CMK (cell line): ENCODE results near the gene CDH13.

ENCODE experiments used
- DNase-seq: peaks from one replicate; pipeline ENCODE4 v3.0.0-alpha.2; 2010; ENCODE audit warnings: low read depth

Gene CDH13

DNA sequence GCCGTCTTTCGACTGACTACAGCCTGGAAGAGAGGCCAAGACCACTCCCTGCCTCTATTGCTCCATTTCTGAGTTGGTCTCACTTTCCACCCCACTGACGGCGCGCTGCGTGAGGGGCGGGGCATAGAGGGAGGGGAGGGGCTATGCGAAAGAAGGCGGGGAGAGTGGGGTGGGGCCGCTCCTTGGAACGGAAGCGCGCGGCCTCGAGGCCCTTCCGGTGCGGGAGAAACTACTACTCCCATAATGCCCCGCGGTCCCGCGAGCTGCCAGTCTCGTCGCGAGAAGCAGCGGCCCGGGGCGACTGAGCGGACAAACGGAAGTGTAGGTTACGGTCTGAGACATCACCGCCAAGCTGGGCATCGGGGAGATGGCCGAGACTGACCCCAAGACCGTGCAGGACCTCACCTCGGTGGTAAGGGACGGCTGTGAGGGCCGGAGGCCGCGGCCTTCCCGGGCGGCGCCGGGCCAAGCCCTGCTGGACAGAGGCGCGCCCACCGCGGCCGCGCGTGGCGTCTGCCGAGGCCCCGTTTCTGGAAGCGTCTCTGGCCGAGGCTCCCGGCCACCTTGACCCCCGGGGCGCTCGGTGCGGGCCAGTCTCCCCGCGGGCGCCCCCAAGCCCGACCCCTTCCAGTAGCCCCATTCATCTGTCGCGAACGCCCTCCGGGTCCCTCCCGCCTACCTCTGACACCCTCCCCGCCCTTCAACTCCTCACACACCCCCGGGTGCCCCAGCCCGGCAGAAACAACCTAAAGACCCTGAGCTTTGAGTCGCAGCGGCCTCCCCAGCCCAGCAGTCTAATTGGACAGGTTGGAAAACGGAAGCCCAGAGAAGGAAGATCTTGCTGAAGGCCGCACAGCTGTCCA is 1181.2 kb downstream of the CDH13 start, which contains the start of gene HSBP1:
Gene HSBP1 (plus strand): TSS at position 269 of the 863 bp plus-strand sequence. CDS start 99 bp downstream, at position 368.
- peak; percentile 79 for DNase-seq

DNA sequence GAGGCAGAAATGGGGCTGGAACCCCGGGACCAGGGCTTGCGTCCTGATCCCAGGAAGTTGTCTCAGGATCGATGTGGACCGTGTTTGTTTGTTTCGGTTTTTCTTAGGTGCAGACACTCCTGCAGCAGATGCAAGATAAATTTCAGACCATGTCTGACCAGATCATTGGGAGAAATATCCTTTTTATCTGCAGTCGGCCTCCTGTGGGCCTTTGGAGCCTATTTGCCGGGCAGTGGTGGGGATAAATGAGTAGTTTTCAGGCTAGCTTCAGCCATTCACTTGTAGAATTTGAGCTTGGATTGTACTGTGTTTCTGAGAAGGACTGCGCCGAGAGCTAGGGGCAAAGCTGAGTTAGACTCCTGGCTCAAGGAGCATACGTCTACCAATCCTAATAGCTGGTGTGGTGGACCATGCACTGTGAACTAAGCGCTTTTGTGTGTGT is 1181.8 kb downstream of the CDH13 start:
- DNase-seq = no peak

DNA sequence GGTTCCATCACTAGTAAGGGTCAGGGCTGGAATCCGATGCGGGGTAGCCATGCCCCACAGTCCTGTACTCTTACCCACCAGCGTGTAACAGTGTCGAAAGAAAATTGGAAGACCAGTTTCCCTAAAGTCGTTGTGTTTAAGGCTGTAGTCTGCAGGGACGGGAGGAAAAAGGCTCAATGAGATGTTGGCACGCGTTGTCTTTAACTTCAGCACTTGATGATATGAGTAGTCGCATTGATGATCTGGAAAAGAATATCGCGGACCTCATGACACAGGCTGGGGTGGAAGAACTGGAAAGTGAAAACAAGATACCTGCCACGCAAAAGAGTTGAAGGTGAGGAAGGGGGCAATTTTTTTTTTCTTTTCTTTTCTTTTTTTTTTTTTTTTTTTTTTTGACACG is 1182.3 kb downstream of the CDH13 start:
- no peak for DNase-seq

DNA sequence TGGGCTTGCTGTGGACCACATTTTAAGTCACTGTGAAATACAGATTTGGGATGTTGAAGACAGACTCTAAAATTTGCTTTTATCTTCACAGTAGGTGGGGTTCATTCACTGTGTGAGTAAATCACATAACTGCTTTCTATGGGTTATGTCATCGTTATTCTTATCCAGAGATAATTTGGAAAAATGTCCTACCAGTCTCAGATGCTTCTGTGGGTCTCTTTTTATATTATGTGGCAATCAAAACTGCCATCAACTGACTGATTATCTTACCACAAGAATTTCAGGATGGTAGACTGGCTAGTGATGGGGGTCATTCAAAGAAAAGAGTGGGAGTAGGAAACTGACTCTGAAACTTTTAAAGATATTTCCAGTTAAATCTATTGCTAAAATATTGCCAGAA is 1184.1 kb downstream of the CDH13 start:
- DNase-seq = no peak

DNA sequence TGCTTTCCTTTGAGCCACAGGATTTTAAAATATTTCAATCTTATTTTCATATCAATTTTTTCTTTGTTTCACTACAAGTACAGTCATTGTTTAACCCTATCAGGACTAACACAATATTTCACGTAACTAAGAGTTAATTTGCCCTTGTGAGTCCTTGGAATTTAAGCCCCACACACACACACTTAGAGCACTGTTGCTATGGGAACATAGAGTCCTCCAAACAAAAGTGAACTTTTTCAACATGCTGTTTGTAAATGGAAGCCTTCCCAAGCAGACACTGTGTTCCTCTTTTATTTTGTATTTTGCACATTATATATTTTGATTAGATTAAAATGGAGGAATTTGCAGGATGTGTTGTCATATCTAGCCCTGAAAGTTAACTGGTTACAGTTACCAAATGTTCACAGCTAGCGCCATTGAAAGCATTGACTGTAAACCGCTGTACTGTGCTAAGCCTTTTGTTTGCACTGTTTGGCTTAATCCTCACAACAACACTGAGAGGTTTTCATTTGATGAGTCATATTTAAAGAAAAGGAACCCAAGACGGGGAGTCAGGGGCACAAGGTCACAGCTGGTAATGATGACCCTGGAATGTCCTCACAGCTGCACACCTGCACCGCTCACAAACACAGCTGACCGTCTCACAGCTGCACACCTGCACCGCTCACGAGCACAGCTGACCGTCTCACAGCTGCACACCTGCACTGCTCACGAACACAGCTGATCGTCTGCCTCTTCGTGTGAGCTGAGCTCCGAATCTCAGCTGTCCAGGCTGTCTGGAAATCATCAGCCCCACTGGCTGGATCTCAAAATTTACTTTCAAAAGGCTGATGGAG is 1187.3 kb downstream of the CDH13 start:
- no peak for DNase-seq

DNA sequence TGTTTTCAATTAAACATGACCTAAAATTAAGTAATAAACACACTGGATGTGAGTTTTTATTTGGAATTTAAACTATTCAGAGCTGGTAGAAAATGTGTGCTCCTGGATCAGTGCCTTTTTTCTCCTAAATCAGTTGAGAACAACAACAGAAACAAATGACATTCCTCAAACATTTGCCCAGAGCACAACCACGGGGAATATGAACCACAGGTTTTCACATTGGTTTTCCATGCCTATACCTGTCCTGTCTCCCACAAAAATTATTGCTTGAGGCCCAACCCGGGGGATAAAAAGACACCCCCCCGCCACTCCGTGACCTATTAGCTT is 1187.9 kb downstream of the CDH13 start:
- DNase-seq = no peak

DNA sequence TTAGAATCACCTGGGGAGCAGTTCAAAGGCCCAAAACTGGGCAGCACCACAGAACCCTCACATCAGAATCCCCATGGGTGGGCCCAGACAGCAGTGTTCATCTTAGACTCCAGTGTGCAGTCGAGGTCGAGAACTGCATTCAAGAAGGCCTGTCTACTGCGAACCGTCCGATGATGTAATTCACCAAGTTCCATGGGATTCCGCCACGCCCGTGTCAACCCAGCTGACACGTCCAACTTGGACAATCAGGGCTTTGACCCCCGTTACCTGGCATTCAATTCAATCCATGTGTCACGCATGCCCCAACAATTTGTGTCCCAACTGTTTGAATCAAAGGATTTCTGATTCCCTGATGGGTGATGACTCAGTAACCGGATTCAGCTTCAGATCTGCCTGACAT is 1190.3 kb downstream of the CDH13 start:
- no peak for DNase-seq

DNA sequence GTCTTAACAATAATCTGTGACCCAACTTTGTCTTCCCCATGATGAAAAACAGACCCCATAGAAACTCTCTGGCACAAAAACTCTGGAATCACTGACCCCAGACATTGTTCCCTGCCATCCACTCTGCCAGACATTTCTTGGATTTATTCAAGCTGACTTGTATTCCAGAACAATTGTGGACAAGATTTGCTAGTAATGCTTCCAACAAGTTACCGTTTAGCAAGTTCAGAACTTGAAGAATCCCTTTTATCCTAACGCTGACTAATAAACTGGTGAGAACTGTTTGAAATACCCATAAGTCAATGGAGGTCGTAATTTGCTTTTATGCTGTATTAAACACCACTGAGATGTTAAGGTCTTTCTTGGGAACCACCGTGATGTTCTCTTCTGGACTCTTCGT is 1191.5 kb downstream of the CDH13 start:
- no peak for DNase-seq

DNA sequence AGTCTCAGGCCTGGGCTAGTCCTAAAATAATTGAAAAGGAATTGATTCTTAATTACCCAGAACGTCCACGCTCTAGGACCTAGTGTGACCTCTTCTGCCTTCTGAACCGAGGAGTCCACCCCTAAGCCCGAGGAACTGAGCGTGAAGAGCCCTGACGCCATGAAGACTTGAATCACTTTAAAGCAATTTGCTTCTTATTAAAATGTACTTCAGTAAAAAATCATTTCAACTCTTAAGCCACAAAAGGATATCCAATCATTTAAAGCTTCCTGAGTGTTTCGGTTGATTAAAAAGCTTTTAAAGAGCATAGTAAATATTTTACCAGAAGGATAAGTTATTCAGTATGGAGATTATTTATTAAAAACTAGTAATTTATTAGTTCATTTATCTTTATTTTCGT is 1192.6 kb downstream of the CDH13 start:
- no peak for DNase-seq

DNA sequence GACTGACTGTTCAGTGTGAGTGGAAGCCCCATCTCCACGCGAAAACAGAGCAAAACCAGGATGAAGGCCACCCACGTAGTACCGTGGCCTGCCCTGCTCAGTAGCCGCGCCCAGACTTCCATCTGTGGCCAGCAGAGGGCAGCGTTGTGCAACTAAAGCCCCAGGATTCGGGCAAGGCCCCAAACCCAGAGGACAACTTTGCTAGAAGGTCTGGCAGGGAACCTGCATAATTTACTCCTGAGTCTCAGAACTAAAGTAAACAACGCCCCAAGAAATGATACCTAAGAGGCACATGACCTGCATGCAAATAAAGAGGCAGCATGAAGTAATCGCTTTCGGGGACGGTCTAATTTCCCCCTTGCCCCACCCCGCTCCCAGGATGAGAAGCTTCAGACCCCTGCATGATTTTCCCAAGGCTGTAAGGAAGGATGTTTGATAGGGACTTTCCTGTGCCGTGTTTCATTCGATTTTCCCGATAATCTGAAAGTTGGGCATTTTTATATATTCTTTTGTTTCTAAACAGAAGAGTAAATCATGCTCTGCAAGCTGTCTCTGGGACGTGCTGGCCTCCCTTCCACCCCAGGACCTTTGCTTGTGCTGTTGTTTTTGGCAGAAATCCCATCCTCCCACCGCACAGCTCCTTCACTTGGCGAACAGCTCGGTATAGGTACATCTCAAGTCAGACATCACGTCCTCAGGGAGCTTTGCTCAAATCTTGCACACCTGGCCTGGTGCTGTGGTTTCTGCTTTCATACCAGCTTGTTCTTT is 1199.6 kb downstream of the CDH13 start:
- DNase-seq = peak; percentile 31

DNA sequence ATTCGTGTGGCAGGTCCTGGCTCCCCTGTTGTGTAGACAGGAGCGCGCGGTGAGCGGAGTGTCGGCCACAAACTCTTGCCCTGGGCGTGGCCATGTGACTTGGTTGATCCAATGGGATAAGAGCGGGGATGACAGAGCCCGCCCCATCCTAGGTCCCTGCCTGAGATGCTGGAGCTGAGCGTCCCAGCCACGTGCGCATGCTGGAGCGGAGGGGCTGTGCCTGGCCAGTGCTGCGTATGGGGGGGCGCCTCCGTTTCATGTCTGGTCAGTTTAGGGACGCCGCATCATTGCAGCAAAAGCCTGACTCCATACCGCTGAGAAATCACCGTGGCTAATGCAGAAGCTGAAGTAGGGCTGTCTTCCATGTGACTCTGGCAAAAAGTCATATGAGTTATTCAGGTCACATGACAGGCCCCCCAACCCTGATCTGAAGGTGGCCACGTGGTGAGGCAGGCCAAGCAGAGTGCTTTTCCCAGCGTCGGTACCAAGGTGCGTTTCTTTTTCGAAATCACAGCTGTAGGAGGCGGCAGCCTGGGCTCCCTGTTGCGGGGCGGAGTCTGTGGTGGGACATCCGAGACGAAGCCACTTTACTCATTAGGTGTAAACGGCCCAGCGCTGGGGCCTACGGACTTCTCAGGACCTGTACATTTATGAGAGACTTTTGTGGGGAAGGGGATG is 1203.5 kb downstream of the CDH13 start:
- no peak for DNase-seq

DNA sequence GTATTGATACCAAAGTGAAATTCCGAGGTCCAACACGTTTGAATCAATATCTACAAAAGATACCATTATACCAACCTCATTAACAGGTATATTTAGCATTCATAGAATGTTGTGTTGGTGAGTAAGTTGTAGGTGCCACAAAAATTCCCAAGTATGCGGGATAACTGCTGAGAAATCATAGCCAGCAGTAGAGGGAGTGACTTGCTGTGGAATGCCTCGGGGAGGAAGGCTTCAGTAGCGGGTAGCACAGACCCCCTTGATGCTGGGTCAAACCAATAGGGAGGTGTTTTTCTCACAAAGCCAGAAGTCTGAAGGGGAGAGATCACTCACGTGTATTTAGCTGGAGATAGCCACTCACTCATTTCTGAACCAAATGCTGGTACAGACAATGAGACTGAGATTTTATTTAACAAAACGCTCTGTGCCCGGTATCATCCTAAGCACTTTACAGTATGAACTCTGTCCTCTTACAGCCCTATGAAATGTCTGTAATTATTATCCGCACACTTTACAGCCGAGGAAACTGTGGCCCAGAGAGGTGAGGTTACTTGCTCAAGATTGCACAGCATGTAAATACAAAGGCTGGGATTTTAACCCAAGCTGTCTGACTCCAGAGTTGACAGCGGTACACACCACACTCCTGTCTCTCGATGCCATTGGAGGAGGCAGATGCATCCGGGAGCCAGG is 1204.1 kb downstream of the CDH13 start:
- DNase-seq = no peak

DNA sequence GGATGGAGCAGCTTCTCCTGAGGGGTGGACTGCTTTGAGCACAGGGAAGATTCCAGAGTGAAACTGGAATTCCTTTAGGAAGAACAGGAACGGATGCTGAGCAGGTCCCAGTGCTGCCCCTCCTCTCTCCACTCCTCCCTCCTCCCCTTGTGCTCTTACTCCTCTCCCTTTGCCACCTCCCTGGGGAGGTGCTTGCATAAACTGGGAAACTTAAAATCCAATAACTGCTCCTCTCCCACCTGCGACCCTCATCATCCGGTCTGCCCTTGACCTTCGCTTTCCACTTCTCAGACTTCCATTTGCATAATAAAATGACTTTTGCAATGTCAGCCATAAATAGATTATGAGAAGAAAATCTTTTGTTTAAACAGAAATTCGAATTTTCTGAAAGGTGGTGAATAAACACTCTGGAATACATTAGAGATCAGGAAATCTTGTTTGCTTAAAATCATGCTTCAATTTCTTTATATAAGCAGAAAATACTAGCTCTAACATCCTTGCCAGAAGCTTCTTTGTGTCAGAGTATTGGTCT is 1204.8 kb downstream of the CDH13 start:
- DNase-seq = no peak

DNA sequence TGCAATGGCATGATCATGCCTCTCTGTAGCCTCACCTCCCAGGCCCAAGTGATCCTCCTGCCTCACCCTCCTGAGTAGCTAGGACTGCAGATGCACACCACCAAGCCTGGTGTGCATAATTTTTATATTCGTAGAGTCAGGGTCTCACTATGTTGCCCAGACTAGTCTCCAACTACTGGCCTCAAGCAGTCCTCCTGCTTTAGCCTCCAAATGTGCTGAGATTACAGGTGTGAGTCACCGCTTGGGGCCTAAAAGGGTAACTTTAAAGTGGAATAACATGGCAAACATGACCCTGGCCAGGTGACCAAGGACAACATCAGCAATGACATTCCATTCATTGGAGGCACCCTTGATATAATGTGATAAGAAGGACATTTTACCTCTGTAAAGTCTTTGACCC is 1207.2 kb downstream of the CDH13 start:
- no peak for DNase-seq

DNA sequence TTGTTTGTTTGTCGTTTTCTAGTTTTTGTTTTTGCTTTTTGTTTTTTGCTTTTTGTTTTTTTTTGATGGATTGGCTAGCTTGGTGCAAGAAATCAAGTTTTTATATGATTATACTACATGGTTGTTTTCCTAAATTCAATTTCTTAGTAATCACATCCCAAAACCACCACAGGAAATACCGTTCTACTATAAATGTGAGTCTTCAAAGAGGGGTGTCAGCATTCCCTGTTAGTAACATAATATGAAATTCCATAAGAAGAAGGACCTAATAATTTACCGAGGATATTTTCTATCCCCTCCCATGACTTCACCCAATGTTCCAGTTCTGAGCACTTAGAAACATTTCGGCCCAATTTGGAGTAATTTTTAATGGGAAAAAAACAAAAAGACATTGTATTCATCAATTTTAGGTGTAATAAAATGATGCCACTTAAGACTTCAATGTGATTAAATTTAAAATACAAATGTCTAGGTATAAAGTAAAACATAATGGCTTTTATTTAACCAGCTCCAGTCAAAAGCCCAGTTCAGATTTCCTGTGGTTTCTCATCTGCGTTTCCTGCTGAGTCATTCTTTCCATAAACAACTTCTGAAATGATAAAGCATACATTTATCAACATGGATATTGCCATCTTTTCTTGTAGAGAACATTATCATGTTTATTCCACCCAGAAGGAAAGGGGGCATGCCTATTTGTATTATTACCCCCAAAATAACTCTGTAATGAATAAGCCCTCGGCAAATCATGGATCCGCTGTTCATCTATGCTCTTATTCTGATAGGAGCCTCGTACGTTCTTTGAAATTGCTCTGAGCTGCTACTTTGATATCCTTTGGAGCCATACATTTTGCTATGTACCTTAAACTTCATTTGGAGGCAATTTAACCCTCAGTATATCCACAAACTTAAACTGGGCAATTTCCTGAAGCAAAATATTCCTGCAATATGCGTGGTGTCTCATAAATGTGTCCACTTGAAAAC is 1209.1 kb downstream of the CDH13 start:
- no peak for DNase-seq

DNA sequence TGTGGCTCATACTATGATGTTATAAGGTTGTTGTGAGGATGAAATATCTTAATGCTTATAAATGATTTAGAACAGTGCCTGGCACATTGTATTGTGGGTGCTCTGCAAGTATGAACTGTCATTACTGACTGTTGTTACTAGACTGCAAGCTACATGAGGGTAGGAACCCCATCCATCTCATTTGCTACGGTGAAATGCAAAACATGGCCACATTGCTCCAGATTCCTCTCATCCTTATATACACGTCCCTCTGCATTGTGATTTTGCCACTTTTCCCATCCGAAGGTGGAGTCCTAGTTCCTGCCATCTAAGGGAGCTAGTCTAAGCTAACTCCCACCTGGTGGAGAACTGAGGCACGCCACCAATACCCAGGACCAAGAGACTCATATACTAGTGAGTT is 1210.8 kb downstream of the CDH13 start:
- no peak for DNase-seq

DNA sequence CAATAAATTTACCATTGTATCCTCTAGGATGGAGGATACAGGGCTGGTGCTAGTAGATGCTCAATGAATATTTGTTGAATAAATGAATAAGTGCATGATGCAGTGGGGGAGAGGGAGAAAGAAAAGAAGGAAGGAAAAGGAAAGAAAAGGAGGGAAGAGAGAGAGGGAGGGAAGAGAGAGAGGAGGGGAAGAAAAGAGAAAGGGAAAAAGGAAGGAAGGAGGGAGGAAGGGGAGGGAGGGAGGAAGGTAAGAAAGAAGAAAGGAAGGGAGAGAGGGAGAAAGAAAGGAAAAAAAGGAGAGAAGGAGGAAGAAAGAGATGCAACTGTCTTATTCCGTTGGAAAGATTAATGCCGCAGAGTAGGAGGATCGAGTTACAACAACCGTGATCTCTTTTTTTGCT is 1211.4 kb downstream of the CDH13 start:
- no peak for DNase-seq

DNA sequence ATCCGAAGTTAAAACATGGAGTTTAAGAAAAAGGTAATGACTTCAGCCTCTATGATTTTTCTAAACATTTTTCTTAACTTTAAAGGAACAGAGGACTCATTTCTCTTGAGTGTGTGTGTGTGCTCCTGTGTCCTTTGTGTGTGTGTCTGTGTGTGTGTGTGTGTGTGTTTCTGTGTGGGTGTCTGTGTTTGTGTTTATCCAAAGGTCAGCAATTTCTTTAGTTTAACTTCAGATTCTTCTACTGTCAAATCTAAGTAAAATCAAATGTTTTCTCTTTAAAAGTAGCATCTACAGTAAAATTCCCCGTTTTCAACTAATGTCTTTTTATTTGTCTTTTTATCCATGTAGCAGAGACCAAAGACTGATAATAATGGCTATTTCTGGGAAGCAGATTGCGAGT is 1212.8 kb downstream of the CDH13 start:
- no peak for DNase-seq

DNA sequence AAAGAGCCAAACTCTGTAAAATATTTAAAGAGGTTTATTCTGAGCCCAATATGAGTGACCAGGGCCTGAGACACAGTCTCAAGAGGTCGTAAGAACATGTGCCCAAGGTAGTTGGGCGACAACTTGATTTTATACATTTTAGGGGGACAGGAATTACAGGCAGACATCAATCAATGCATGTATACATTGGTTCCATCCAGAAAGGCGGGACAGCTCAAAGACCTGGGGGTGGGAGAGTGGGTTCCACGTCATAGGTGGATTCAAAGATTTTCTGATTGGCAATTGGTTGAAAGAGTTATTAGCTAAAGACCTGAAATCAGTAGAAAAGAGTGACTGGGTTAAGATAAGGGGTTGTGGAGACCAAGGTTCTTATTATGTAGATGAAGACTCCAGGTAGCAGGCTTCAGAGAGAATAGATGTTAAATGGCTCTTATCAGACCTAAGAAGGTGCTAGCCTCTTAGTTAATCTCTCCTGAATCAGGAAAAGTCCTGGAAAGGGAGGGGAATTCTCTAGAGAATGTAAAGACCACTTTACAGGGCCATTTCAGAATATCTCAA is 1213.4 kb downstream of the CDH13 start:
- DNase-seq = no peak
